B cell (primary cell): ENCODE data around the gene GIGYF1. TPM values are rescaled to one million over a fixed set of nuclear protein-coding genes. Genes with fewer than 3 reads are reported as not detected.
A peak's percentile ranks its signal among the peaks of the same experiment; 100 is the strongest.

Experiments used
- ATAC-seq: fragments of 200-7000 bp; cut with Tn5 transposase; one replicate; pipeline ENCODE4 v1.10.0; 2021; ENCODE audit warnings: low read depth, mild to moderate bottlenecking, moderate number of reproducible peaks, moderate library complexity
- CTCF ChIA-PET: fragments of 350-600 bp; sonication (Branson Sonifier 250); formaldehyde crosslinking; loops from one replicate; lab custom pipeline; 2021; ENCODE audit warnings: antibody characterized with exemption, inconsistent platforms; lab: Charles Lee
- POLR2A ChIA-PET: fragments of 350-600 bp; sonication (Branson Sonifier 250); formaldehyde crosslinking; loops from one replicate; lab custom pipeline; 2021; ENCODE audit warnings: antibody characterized with exemption; lab: Charles Lee
- DNase-seq: peaks from one replicate; pipeline ENCODE4 v3.0.0; 2013
- H2AFZ ChIP-seq: 2 replicates; pipeline ENCODE4 v1.6.1; 2012; ENCODE audit warnings: mild to moderate bottlenecking, low read depth, low read length; ENCODE audit not compliant: insufficient read depth, poor library complexity, severe bottlenecking
- H3K27ac ChIP-seq, 2 donors: 1 replicate in 1 of 2; 2 replicates in 1 of 2; pipeline ENCODE4 v1.5.1; 2012 to 2013; ENCODE audit warnings: low read length in 2 of 2, mild to moderate bottlenecking in 2 of 2, moderate library complexity in 1 of 2
- H3K27me3 ChIP-seq, 4 experiments: fragments of 200-600 bp in 1 of 4; sonication (generic) in 1 of 4; replicated peaks in 1 of 4; 1 replicate in 2 of 4; 2 replicates in 2 of 4; pipeline versions ENCODE4 v1.6.1 to v1.7.0; 2013 to 2016; ENCODE audit warnings: low read length in 3 of 4, mild to moderate bottlenecking in 2 of 4, mixed read lengths in 1 of 4, moderate library complexity in 1 of 4; ENCODE audit not compliant: insufficient read depth in 4 of 4, control insufficient read depth in 3 of 4; ENCODE audit errors: control extremely low read depth in 1 of 4
- H3K36me3 ChIP-seq, 2 experiments: replicated peaks in 1 of 2; 1 replicate in 1 of 2; 2 replicates in 1 of 2; pipeline versions ENCODE4 v1.6.1 to v1.7.1; 2013; ENCODE audit warnings: low read length in 1 of 2; ENCODE audit not compliant: insufficient read depth in 2 of 2, control insufficient read depth in 1 of 2; ENCODE audit errors: control extremely low read depth in 1 of 2, extremely low read depth in 1 of 2
- H3K4me1 ChIP-seq, 2 donors: fragments of 200-600 bp in 1 of 2; sonication (generic) in 1 of 2; 1 replicate in 1 of 2; 2 replicates in 1 of 2; pipeline versions ENCODE4 v1.5.1 to v1.6.1; 2013 to 2017; ENCODE audit warnings: low read length in 2 of 2; ENCODE audit not compliant: control insufficient read depth in 2 of 2, insufficient read depth in 2 of 2
- H3K4me2 ChIP-seq: replicated peaks from 2 replicates; pipeline ENCODE3; 2012; ENCODE audit warnings: mild to moderate bottlenecking, low read depth, low read length; ENCODE audit not compliant: poor library complexity, severe bottlenecking
- H3K4me3 ChIP-seq, 5 experiments: fragments of 200-600 bp in 1 of 5; sonication (generic) in 1 of 5; 1 replicate in 3 of 5; 2 replicates in 2 of 5; pipeline versions ENCODE4 v1.5.1 to v1.7.0; 2011 to 2016; ENCODE audit warnings: low read length in 4 of 5, mild to moderate bottlenecking in 4 of 5, low read depth in 2 of 5, control low read depth in 1 of 5, moderate library complexity in 1 of 5; ENCODE audit not compliant: insufficient read depth in 1 of 5; ENCODE audit errors: control extremely low read depth in 1 of 5, extremely low read depth in 1 of 5
- H3K79me2 ChIP-seq: fragments of 200-600 bp; sonication (generic); one replicate; pipeline ENCODE4 v1.6.0; 2016; ENCODE audit warnings: low read length; ENCODE audit not compliant: control insufficient read depth, insufficient read depth
- H3K9ac ChIP-seq: fragments of 200-600 bp; sonication (generic); 2 replicates; pipeline ENCODE4 v1.6.1; 2017; ENCODE audit warnings: mild to moderate bottlenecking, low read length, moderate library complexity
- H3K9me3 ChIP-seq, 3 donors: one replicate each; pipeline versions ENCODE4 v1.6.1 to v1.7.1; 2013; ENCODE audit warnings: low read length in 2 of 3; ENCODE audit not compliant: control insufficient read depth in 2 of 3, insufficient read depth in 1 of 3; ENCODE audit errors: control extremely low read depth in 1 of 3
- H4K20me1 ChIP-seq: 2 replicates; pipeline ENCODE4 v1.6.0; 2012; ENCODE audit warnings: mild to moderate bottlenecking, low read length; ENCODE audit not compliant: insufficient read depth, control insufficient read depth, poor library complexity, severe bottlenecking
- H3K27ac Mint-ChIP-seq: one replicate; pipeline ENCODE4 v1.8.0; 2021; ENCODE audit warnings: mixed read lengths
- H3K27me3 Mint-ChIP-seq: one replicate; pipeline ENCODE4 v1.8.0; 2021; ENCODE audit warnings: mixed read lengths
- H3K4me1 Mint-ChIP-seq: one replicate; pipeline ENCODE4 v1.8.0; 2021; ENCODE audit warnings: mixed read lengths
- H3K4me3 Mint-ChIP-seq: one replicate; pipeline ENCODE4 v1.8.0; 2021; ENCODE audit warnings: mixed read lengths
- H3K9me3 Mint-ChIP-seq: one replicate; pipeline ENCODE4 v1.8.0; 2022; ENCODE audit warnings: mixed read lengths; ENCODE audit not compliant: insufficient read depth
- EZH2 ChIP-seq: IDR thresholded peaks from 2 replicates; pipeline ENCODE4 v1.6.1; 2012; ENCODE audit warnings: borderline replicate concordance, low read depth, mild to moderate bottlenecking, moderate library complexity, low read length; ENCODE audit not compliant: insufficient read depth, poor library complexity, severe bottlenecking
- WGBS: methylation state at CpG from one replicate; pipeline ENCODE4 v1.1.5; 2013; ENCODE audit warnings: missing lambda C conversion rate; ENCODE audit not compliant: insufficient coverage; 5-methylcytosine and 5-hydroxymethylcytosine counted together
- intact Hi-C: fragments of 100-400 bp; cut with micrococcal nuclease; formaldehyde crosslinking; loops from one replicate; pipeline ENCODE4 v1.10.0; 2022
- polyA plus RNA-seq: library from polyadenylated mRNA; depleted of rRNA; stranded (reverse); fragments of >200 nt; gene quantifications from 2 replicates; pipeline ENCODE4 v1.2.3, GENCODE V29; 2012
- total RNA-seq, 2 donors: library from RNA; stranded (reverse); fragments of 120-200 nt in 1 of 2; gene quantifications; 1 replicate in 1 of 2; 2 replicates in 1 of 2; pipeline versions ENCODE4 v1.2.3 to v1.2.4, GENCODE V29; 2013 to 2022
- TF ChIP-seq, protein P1 (sequence below): fragments of 200-600 bp; IDR thresholded peaks from one replicate; pipeline ENCODE4 v1.8.0; 2022; ENCODE audit warnings: antibody characterized with exemption, mild to moderate bottlenecking

The GIGYF1 gene
- total and polyA plus RNA-seq, 2 donors (not counting 1 experiment from before 2014, with no cell fraction given) = 45.9 to 134 TPM

DNA sequence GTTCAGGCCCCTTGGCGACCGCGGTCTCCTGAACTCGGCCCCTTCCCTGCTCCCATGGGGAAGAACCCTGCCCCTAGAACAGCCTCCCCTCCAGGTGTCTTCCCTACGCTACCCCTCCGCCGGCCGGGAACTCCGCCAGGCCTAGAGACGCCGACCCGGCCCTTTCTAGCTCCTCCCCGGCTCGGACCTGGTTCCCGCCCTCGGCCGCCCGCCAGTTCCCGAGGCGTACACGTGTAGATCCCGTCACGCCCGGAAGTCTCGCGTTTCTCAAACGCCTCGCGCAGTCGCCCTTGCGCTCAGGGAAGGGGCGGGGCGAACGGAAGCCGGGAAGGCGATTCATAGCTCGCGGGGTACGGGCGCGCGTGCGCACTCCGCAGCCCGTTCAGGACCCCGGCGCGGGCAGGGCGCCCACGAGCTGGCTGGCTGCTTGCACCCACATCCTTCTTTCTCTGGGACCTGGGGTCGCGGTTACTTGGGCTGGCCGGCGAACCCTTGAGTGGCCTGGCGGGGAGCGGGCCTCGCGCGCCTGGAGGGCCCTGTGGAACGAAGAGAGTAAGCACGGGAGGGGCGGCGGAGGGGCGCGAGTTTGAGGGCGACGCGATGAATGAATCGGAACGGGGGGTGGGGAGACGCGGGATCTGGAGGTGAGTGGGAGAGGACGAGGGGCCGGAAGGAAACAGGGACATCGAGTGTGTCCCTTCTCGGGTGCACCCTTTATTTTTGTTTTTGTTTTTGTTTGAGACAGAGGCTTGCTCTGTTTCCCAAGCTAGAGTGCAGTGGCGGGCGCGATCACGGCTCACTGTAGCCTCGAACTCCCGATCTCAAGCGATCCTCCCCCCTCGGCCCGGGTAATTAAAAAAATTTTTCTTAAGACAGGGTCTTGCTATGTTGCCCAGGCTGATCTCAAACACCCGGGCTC lies 12.0 kb upstream of the GIGYF1 start, which contains the start of gene POP7:
Gene POP7, plus strand, starts transcription at position 369 of the 919 bp plus-strand sequence. CDS start 710 bp downstream, outside the sequence.
- Histone ChIP-seq H2AFZ (peak within 1 kb of the TSS; percentile 99), H3K27ac (peak within 1 kb of the TSS; percentile 79 to 86), H3K79me2 (peaks cover 14% of the 10 kb centered on the region), H3K9ac (peak within 1 kb of the TSS; percentile 92), H3K36me3 (peaks cover 0 to 3% of the 10 kb centered on the region in 2 experiments), H3K9me3 (no peaks in the 10 kb centered on the region), H3K4me1 (peaks cover 8 to 20% of the 10 kb centered on the region in 2 donors), H3K4me2 (peak within 1 kb of the TSS; percentile 97), H3K27me3 (no peaks in the 10 kb centered on the region), H3K4me3 (peak within 1 kb of the TSS; percentile 57 to 96 (median 87)), H4K20me1 (no peaks in the 10 kb centered on the region)
- ChIA-PET POLR2A (interaction anchor here (0.6 to 2.0 kb wide), 15 partner anchors 11 to 277 kb away, joined by 3 to 29 read pairs (median 7); partner anchors contain the start of genes AGFG2, FBXO24, GIGYF1 and LRCH4), CTCF (interaction anchor here (0.6 to 3.6 kb wide), 41 partner anchors 8 to 787 kb away, joined by 3 to 101 read pairs (median 4); partner anchors contain the start of genes FBXO24, GIGYF1, LRCH4 and MOSPD3)
- no peaks in the 10 kb centered on the region for H3K27me3 Mint-ChIP-seq
- peak within 1 kb of the TSS; percentile 96 for H3K27ac Mint-ChIP-seq
- under 1% methylated on average over 84 of the region's 86 CpGs for WGBS
- TF ChIP-seq, protein P1, sequence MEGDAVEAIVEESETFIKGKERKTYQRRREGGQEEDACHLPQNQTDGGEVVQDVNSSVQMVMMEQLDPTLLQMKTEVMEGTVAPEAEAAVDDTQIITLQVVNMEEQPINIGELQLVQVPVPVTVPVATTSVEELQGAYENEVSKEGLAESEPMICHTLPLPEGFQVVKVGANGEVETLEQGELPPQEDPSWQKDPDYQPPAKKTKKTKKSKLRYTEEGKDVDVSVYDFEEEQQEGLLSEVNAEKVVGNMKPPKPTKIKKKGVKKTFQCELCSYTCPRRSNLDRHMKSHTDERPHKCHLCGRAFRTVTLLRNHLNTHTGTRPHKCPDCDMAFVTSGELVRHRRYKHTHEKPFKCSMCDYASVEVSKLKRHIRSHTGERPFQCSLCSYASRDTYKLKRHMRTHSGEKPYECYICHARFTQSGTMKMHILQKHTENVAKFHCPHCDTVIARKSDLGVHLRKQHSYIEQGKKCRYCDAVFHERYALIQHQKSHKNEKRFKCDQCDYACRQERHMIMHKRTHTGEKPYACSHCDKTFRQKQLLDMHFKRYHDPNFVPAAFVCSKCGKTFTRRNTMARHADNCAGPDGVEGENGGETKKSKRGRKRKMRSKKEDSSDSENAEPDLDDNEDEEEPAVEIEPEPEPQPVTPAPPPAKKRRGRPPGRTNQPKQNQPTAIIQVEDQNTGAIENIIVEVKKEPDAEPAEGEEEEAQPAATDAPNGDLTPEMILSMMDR = no peak
- TF ChIP-seq EZH2 = no peak
- no peaks in the 10 kb centered on the region for H3K9me3 Mint-ChIP-seq
- ATAC-seq = peak; percentile 94
- peak; percentile 98 for DNase-seq
- H3K4me1 Mint-ChIP-seq = peaks cover 20% of the 10 kb centered on the region
- H3K4me3 Mint-ChIP-seq = peak within 1 kb of the TSS; percentile 94
- intact Hi-C loops = loop anchor here (1.0 to 10.0 kb wide), 12 partner anchors 12 to 379 kb away; partner anchors contain the start of genes FBXO24, GIGYF1, GNB2 and LRCH4
